IMR-90 (cell line): Measurements from ENCODE around the gene CIZ1.
A peak's percentile ranks its signal among the peaks of the same experiment; 100 is the strongest.

Source experiments
- BHLHE40 ChIP-seq: fragments of 150-350 bp; IDR thresholded peaks from 2 replicates; pipeline ENCODE4 v1.6.1; 2016; ENCODE audit warnings: mild to moderate bottlenecking, low read depth, low read length
- CTCF ChIP-seq: conservative IDR thresholded peaks from 2 replicates; pipeline ENCODE4 v1.5.1; 2012; ENCODE audit warnings: mild to moderate bottlenecking, low read depth, low read length, improper control_type of control experiment
- POLR2A ChIP-seq: IDR thresholded peaks from 2 replicates; pipeline ENCODE4 v1.6.1; 2012; ENCODE audit warnings: mild to moderate bottlenecking, low read depth, low read length
- RFX5 ChIP-seq: IDR thresholded peaks from 2 replicates; pipeline ENCODE4 v1.8.0; 2012; ENCODE audit warnings: low read depth, mild to moderate bottlenecking, low read length, moderate library complexity

DNA sequence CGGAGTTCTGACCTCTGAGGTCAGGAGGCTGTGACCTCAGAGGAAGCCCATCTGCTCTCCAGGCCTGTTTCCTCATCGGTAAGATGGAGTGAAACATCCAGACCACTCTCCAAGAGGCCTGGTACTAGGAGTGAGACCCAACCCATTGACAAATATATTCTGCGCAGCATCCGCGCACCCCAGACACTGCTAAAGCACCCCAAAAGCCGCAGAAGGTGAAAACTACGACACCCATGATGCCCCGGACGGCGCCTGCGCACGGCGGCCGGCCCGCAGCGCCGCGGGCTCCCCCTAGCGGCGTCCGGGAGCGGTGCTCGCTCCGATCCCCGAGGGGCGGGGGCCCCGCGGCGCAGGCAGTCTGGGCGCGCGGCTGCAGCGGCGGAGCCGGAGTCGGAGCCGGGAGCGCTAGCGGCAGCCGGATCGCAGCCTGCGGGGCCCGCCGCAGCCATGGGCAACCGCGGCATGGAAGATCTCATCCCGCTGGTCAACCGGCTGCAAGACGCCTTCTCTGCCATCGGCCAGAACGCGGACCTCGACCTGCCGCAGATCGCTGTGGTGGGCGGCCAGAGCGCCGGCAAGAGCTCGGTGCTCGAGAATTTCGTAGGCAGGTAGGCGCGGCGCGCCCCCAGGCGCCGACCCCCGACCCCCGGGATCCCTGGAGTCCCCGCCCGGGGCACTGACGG is 11.8 kb upstream of the CIZ1 start, which contains the start of gene DNM1:
- peak; percentile 98 for TF ChIP-seq CTCF
- TF ChIP-seq BHLHE40, result no peak
- TF ChIP-seq POLR2A, result no peak
- no peak for TF ChIP-seq RFX5
